Kidney epithelial cell (primary cell): ENCODE data around the gene EXOSC7. TPM values are rescaled to one million over a fixed set of nuclear protein-coding genes. Genes with fewer than 3 reads are reported as not detected.
"Not testable (repeated sequence)": the region's sequence is repeated elsewhere in the genome, so short reads cannot be mapped to it uniquely, and the experiment has no call there.

Experiments
- DNase-seq: peaks from one replicate; pipeline ENCODE4 v3.0.0-alpha.2; 2010; ENCODE audit warnings: low read depth
- H3K27me3 ChIP-seq: 2 replicates; pipeline ENCODE4 v1.6.0; 2011; ENCODE audit warnings: low read length; ENCODE audit not compliant: control insufficient read depth, insufficient read depth
- H3K36me3 ChIP-seq: 2 replicates; pipeline ENCODE4 v1.5.1; 2011; ENCODE audit warnings: low read length; ENCODE audit not compliant: control insufficient read depth, insufficient read depth
- H3K4me3 ChIP-seq: 2 replicates; pipeline ENCODE4 v1.5.1; 2011; ENCODE audit warnings: low read depth, mild to moderate bottlenecking, control low read depth, low read length
- CTCF ChIP-seq: IDR thresholded peaks from 2 replicates; pipeline ENCODE4 v1.5.1; 2011; ENCODE audit warnings: mild to moderate bottlenecking, moderate library complexity, low read length, control low read depth, inconsistent platforms; ENCODE audit not compliant: insufficient read depth, poor library complexity, severe bottlenecking
- total RNA-seq: library from RNA; depleted of rRNA; stranded (reverse); fragments of >200 nt; gene quantifications from 2 replicates; pipeline ENCODE4 v1.2.3, GENCODE V29; 2015

EXOSC7 gene
- total RNA-seq, 1 donor from 2014 or later, result 64.8 TPM

DNA sequence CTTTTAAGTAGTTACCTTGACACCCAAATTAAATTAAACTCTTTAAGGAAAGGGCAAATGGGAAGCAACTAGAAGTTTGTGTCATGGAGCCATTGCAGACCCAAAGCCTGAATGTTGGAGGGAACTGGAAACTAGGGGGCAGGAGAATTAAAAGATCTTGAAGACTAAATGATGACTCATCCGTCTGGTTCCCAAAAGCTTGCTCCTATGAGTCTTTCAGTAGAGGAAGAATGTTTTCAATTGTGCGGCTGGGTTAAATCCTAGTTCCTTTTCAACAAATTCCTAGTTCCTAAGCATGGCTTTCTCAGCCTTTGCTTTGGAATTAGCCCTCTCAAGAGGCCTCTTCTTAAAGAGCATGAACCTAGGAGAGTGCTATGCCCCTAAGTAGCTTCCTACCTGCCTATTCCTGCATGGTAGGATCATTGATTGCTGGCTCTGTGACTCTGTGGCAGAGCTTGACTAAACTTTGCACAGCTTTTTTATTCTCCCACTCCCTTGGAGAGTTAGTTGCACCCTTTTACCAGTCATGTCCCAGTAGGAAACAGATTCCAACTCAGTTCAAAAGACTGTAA is 67.8 kb downstream of the EXOSC7 start:
- DNase-seq, result peak; percentile 61
- H3K27me3 ChIP-seq, result no peaks in the 10 kb centered on the region
- no peak overlapping the region for H3K4me3 ChIP-seq
- peak; percentile 15 for TF ChIP-seq CTCF
- H3K36me3 ChIP-seq, result no peaks in the 10 kb centered on the region

- no peak for DNase-seq
- Histone ChIP-seq H3K36me3 (no peaks in the 10 kb centered on the region), H3K27me3 (no peaks in the 10 kb centered on the region), H3K4me3 (no peak overlapping the region)
- no peak for TF ChIP-seq CTCF
Observed at GRCh38 chr3:45048244-45048643, 72.2 kb downstream of the EXOSC7 start.

DNA sequence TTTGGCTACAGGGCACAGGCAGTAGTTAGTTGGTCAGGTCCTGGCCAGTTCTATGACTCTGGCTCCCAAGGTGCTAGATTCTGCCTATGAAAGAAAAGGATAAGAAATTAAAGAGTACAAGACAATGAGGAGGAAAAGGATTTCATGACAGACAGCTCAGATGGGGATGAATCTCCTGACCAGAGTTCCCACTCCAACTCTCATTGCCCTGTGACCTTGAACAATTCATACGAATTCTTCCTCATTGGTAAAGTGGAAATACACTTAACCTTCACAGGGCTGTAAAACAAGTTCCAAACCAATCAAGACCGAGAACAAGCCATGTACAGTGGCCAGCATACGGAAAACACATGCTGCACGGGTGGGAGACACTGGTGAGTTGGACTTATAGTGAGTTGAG is 73.8 kb downstream of the EXOSC7 start:
- H3K36me3 ChIP-seq, result no peaks in the 10 kb centered on the region
- DNase-seq, result no peak
- TF ChIP-seq CTCF, result no peak
- no peaks in the 10 kb centered on the region for H3K27me3 ChIP-seq
- H3K4me3 ChIP-seq, result no peak overlapping the region

DNA sequence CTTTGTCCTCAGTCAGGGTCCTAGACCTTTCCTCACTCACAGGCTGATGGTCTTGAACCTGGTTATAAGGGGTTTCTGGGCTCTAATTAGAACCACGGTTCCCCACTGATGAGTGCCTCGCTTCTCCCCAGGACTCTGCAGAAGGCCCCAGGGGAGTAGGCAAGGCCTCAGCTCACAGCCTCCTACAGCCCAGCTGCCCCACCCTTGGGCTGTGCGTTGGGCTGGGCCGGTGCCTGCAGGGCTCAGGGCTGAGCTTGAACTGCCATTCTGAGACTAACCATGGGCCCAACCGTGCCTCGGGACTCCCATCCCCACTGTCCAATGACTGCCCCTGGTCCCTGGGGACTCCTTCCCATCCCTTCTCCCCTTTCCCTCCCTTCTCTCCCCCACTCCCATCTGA is 75.6 kb downstream of the EXOSC7 start:
- no peak for DNase-seq
- H3K27me3 ChIP-seq, result no peaks in the 10 kb centered on the region
- no peaks in the 10 kb centered on the region for H3K36me3 ChIP-seq
- H3K4me3 ChIP-seq, result no peak overlapping the region
- no peak for TF ChIP-seq CTCF

DNA sequence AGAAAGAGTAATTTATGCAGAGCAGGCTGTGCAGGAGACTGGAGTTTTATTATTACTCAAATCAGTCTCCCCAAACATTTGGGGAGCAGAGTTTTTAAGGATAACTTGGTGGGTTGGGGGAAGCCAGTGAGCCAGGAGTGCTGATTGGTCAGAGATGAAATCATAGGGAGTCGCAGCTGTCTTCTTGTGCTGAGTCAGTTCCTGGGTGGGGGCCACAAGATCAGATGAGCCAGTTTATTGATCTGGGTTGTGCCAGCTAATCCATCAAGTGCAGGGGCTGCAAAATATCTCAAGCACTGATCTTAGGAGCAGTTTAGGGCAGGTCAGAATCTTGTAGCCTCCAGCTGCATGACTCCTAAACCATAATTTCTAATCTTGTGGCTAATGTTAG is 77.8 kb downstream of the EXOSC7 start:
- H3K27me3 ChIP-seq, H3K36me3 ChIP-seq, DNase-seq, H3K4me3 ChIP-seq: not testable (repeated sequence)

- no peak for DNase-seq
- Histone ChIP-seq H3K27me3 (no peaks in the 10 kb centered on the region), H3K4me3 (no peak overlapping the region), H3K36me3 (no peaks in the 10 kb centered on the region)
- TF ChIP-seq CTCF, result no peak
Observed at GRCh38 chr3:45054196-45054857, 78.3 kb downstream of the EXOSC7 start.
